HUDEP-2 (cell line): ENCODE data around the gene DNAJB8.
A peak's percentile ranks its signal among the peaks of the same experiment; 100 is the strongest.

Experiments used
- DNase-seq, 76 experiments: peaks; one replicate each; lab custom pipeline; 2025; ENCODE audit not compliant: unreplicated experiment in 76 of 76; lab: John Stamatoyannopoulos, UW

The DNAJB8 gene

DNA sequence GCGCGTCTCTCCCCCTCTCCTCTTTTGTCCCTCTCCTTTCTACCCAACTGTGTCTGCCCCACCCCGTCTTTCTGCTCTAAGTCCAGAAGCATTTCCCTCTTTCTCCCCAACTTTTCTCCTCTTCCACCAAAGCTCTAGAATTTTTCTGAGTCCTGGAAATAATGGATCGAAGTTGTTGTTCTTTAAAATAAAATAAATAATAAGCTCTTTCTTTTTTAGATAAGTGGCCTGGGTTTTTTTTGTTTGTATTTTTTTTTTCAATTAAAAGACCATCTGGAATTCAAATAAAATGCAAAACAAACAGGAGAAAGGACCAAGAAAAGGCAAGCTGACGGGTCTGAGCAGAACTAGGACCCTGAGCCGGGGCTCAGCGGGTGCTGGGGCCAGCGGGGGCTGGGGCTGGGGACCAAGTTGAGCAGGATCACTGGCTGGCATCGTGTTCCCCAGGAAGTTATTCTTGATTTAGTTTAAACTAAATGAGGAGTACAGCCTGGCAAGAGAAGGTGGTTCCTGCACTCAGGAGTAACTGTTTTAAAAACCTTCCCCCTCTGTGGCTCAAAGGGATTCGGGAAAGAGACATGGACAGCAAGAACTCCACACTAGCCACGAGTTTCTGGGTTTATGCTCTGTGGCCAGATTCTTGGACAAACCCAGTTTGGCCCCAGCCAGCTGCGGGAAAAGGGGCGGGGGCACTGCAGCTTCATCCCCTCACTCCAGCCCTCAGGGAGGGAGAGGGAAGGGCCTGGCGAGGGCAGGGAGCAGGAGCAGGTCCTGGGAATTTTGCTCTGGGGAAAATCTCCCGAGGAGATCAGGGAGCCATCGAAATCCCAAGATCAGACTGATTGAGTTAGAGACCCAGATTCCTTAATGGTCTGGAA, 18.0 kb upstream of the DNAJB8 start:
- peak in 4 of 76 experiments; percentile 10 to 31 (median 18) for DNase-seq

- peak in 18 of 76 experiments; percentile 24 to 60 (median 39) for DNase-seq
These were observed 17.1 kb upstream of the DNAJB8 start for GRCh38 chr3:128483657-128484403.

DNA sequence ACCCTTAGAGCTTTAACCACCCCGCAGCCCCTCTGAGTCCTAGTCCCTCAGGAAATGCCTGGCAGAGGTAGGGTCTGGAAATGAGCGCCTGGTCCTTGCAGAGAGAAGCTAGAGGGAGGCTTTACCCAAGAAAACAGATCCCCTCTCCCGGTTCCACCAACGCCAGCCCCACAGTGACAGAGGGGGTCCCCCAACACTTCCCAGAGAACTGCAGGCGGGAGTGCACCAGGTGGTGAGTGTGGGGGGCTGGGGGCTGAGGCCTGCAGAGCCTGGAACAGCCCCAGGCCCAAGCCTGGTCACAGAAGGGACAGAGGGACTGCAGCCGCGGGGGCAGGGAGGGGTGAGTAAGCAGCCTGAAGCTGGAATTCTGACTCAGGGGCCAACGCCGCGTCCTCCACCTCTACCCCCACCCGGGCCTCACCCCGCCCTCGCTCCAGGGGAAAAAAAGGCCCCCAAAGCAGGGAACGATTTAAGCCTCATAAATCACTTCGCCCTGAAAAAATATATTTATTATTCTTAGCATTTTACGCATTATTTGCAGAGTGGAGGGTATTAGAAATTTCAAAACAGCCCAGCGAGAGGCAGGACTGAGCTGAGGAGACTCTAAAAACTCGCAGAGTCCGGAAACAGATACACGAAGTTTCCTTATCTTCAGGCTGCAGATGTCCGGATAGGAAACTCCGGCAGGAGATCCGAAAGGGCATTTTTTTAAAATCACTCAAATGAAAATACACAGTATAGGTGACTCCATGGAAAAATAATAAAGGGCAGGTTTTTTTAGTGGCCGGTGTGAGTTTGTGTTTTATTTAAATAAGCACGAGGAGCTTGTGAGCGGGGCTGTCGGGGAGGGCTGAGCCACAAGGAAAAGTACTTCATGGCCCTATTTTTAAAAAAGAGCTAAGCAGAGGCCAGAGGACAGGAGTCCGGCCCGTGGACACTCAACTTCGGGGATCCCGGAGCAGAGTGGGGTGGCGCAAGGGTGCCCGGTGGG, 16.3 kb upstream of the DNAJB8 start:
- peak in 69 of 76 experiments; percentile 24 to 88 (median 62) for DNase-seq

DNA sequence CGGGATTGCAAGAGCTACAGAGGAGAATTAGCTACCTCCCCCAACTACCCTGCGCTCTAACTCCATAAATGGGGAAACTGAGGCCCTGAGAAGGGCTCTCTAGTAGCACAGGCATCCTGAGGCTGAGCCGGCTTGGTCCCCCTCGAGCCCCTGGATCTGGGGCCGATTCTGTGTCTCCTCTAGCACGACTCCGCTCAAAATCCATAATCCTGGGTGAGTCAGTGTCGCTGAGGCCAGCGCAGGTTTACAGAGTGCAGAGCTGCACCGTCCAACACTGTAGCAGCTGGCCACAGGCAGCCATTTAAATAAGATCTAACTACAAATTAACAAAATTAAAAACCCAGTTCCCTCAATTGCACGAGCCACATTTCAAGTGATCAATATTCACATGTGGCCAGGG, 15.5 kb upstream of the DNAJB8 start:
- no peak for DNase-seq

- peak in 11 of 76 experiments; percentile 1 to 45 (median 23) for DNase-seq
These were observed 14.8 kb upstream of the DNAJB8 start for GRCh38 chr3:128481438-128481942.

DNA sequence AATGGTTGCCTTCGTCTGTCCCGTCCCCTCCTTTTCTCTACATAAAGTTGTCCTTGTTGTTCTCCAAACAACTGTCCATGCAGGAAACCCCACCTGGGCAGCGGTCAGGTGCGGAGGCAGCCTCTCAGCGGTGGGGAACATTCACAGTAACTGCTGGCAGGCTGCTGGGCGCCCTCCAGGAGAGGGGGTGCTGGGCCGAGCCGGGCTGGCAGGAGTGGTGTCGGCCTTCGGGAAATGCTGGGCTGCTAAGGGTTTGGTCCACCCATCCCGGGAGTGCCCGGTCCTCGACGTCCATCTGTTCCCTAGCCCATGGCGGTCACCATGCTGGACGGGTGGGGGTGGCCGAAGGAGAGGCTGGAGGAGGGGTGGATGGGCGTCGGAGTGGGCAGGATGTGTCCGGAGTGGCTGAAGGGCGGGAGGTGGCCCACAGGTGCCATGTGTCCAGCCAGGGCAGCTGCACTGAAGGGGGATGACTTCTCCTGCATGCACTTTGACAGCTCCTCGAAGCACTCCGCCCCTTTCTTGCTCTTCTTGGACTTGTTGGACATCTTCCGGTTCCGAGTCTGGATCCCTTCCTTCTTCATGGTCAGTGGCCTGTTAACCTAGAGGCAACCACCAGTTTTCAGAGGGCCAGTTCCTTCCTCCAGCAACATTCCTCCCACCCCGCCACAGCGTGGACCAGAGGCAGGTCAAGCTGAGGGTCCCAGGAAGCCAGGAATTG, 14.2 kb upstream of the DNAJB8 start:
- DNase-seq, result no peak

DNA sequence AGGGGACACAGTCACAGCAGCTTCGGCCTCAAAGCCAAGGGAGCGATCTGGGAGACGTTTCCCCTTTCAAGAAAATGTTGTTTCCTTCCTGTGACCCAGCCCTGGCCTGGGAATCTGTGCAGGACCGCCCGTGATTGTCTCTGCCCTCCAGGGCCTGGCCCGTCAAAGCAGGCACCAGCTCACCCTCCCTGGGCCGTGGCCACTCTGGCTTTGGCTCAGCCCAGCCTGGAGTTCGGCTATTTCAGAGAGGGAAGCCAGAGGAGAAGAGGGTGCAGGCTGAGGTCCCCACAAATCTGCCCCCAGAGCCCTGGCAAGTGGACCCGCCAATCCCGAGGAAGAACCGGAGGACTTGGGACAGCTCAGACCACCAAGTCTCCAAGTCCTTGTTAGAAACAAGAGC, 13.6 kb upstream of the DNAJB8 start:
- no peak for DNase-seq

DNA sequence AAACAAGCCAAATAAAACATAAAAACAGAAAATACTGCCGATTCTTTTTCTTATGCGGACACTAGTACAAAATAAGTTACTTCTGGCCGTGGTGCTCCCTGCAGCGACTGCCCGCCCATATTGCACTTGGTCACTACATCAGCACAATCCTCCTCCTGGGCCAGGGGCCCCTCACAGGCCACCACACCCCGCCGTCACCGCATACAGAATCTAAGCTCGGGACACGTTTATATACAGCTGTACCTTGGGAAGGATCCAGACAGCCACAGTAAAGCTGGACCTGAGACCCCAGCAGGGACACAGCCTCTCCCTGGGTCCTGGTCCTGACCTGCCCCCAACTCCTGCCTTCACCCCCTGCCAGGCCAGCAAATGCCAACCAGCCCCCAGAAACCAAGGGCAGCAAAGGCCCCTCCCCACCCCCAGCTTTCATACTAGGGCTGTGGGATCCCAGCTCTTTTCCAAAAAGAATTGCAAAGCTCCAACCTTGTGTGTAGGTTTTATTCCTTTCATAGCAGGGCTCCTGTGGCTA, 12.9 kb upstream of the DNAJB8 start:
- DNase-seq, result peak in 1 of 76 experiments; percentile 24

DNA sequence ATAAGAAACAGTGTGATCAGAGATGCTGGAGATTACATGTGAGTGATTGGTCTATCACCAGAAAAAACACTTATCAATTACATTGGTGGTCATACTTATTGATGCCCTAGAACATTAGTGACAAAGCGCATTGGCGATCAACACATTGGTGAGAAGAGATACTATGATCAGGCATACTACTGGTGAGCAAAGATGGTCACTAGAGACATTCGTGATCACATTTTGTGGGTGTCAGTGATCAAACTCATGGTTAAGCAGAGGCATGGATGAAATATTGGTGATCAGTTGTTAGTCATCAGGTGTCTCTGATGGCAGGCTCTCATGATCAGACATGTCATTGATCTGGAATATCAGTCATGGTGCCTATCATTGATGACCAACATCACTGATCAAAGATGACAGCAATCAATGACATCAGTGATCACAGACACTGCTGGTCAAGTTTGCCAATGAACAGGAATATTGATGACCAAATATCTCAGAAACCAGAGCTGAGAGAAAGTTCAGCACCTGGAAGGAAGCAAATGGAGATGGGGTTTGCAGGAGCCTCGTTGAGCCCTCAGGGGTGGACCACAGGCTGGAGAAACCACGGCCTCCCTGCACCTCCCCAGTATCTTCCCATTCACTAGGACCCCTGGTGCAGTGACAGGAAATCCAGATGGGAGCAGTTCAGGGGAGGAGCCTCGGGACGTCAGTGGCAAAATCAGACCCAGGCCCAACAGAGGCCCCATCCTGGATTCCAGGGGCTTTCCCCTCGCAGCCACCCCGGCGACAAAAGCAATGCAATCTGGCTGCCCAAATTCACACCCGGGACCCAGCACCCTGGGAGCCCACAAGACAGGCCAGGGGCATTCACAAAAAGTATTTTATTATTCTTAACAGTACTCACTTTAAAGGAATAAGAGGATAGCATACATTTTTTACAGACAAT, 12.2 kb upstream of the DNAJB8 start:
- DNase-seq, result peak in 4 of 76 experiments; percentile 22 to 44 (median 34)

GRCh38 chr3:128476659-128477058, 10.0 kb upstream of the DNAJB8 start:
- no peak for DNase-seq

DNA sequence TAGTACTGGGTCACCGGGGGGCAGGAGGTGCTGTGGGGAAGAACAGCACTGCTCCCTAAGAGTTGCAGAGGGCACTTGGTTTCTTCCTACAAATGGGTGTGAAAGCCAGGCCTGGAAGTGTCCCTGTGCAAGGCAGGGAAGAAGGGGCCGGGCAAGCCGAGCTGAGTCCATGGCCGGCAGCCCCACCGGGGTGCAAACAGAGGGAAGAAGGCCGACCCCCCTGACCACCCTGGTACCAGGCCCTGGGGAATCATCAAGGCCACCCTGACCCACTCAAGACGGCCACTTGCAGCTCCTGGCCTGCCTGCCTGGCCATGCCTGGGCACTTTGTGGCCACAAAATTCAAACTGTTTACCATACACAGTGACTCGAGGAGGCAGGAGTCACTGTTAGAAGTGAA, 8.7 kb upstream of the DNAJB8 start:
- no peak for DNase-seq

GRCh38 chr3:128473737-128474136, 7.0 kb upstream of the DNAJB8 start:
- DNase-seq, result no peak

- DNase-seq, result no peak
These were observed 6.5 kb upstream of the DNAJB8 start for GRCh38 chr3:128473180-128473519.

DNA sequence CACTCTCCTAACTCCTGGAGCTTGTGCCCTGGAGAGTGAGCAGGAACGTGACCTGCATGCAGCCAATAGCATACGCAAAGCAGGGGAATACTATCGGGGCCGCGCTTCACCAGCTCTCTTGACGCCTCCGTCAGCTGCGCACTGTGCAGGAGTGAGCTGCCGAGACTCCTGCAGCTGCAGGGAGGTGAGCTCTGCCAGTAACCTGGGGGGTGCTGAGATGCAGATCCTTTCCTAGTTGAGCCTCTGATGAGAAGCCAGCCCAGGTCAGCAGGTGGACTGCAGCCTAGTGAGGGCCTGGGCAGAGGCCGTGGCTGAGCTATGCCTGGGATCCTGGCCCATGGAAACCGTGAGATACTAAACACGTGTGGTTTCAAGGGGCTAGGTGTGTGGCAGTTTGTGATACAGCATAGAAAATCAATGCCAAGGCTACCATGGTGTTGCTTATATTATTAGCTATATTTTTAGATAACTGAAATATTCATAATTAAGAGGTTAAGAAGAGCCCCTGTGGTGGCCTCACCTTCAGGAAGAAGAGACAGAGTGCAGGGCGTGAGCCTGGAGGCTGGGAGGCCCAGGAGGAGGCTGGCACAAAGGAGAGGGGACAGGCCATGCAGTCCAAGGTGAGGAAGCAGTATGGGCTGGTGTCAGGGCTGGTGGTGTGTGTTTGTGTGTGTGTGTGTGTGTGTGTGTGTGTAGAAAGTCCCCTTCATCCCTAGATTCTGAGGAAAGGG, 5.9 kb upstream of the DNAJB8 start:
- no peak for DNase-seq

DNA sequence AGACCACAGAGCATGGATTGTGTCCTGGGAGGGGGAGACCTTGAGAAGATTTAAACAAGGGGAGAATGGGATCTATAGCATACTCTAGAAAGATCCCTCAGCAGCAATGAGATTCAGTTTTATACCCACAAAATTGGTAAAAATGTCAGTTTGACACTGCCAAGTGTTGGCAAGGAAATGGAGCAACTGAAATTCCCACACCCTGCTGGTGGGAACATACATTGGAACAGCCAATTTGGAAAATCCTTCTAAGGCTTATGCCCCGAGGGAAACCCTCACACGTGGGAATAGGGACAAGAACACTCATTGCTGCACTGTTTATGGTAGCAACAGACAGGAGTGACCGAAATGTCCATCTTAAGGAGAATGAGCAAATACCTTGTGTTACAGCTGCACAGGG, 5.0 kb upstream of the DNAJB8 start:
- DNase-seq, result no peak

- peak in 2 of 76 experiments; percentile 22 to 35 for DNase-seq
These were observed 4.4 kb upstream of the DNAJB8 start for GRCh38 chr3:128471110-128471509.

- peak in 7 of 76 experiments; percentile 10 to 54 (median 32) for DNase-seq
These were observed 3.6 kb upstream of the DNAJB8 start for GRCh38 chr3:128470134-128470899.
